Natural killer cell (primary cell): ENCODE results near the gene PLD4. TPM values are rescaled to one million over a fixed set of nuclear protein-coding genes. Genes with fewer than 3 reads are reported as not detected.

Experiments
- ATAC-seq, 3 donors: fragments of 150-1000 bp in 2 of 3; fragments of 200-7000 bp in 1 of 3; cut with Tn5 transposase; 1 replicate in 1 of 3; 2 replicates in 2 of 3; pipeline ENCODE4 v1.10.0; 2021; ENCODE audit warnings: mild to moderate bottlenecking in 2 of 3, moderate library complexity in 2 of 3
- DNase-seq, 2 donors: peaks; one replicate each; pipeline versions ENCODE4 v3.0.0 to v3.0.0-alpha.2; 2013 to 2021; ENCODE audit warnings: mixed read lengths in 1 of 2
- H3K27ac ChIP-seq: one replicate; pipeline ENCODE4 v1.5.1; 2013; ENCODE audit warnings: mild to moderate bottlenecking, low read length
- H3K27me3 ChIP-seq: one replicate; pipeline ENCODE4 v1.6.1; 2013; ENCODE audit warnings: low read length; ENCODE audit not compliant: control insufficient read depth, insufficient read depth
- H3K36me3 ChIP-seq: one replicate; pipeline ENCODE4 v1.6.1; 2013; ENCODE audit warnings: low read length; ENCODE audit not compliant: control insufficient read depth, insufficient read depth
- H3K4me1 ChIP-seq: one replicate; pipeline ENCODE4 v1.6.1; 2013; ENCODE audit warnings: low read length; ENCODE audit not compliant: control insufficient read depth, insufficient read depth
- H3K4me3 ChIP-seq: one replicate; pipeline ENCODE4 v1.5.1; 2013; ENCODE audit warnings: low read length
- H3K9me3 ChIP-seq: one replicate; pipeline ENCODE4 v1.6.1; 2013; ENCODE audit warnings: low read length; ENCODE audit not compliant: control insufficient read depth, insufficient read depth
- H3K27ac Mint-ChIP-seq, 2 donors: one replicate each; pipeline ENCODE4 v1.8.0; 2022; ENCODE audit warnings: mild to moderate bottlenecking in 2 of 2, mixed read lengths in 2 of 2, moderate library complexity in 1 of 2
- H3K27me3 Mint-ChIP-seq, 2 donors: one replicate each; pipeline ENCODE4 v1.8.0; 2022; ENCODE audit warnings: low read depth in 2 of 2, mixed read lengths in 2 of 2
- H3K36me3 Mint-ChIP-seq: one replicate; pipeline ENCODE4 v1.8.0; 2022; ENCODE audit warnings: mixed read lengths
- H3K4me1 Mint-ChIP-seq, 2 donors: one replicate each; pipeline ENCODE4 v1.8.0; 2022; ENCODE audit warnings: mixed read lengths in 2 of 2
- H3K4me3 Mint-ChIP-seq: one replicate; pipeline ENCODE4 v1.8.0; 2022; ENCODE audit warnings: mild to moderate bottlenecking, moderate library complexity, mixed read lengths
- H3K9me3 Mint-ChIP-seq, 2 donors: one replicate each; pipeline ENCODE4 v1.8.0; 2022; ENCODE audit warnings: mixed read lengths in 2 of 2
- CTCF ChIP-seq: fragments of 200-600 bp; IDR thresholded peaks from one replicate; pipeline ENCODE4 v1.8.0; 2022; ENCODE audit warnings: antibody characterized with exemption
- WGBS: methylation state at CpG from one replicate; pipeline ENCODE4 v1.1.7; 2013; ENCODE audit warnings: missing lambda C conversion rate; ENCODE audit not compliant: insufficient coverage; 5-methylcytosine and 5-hydroxymethylcytosine counted together
- intact Hi-C: fragments of 100-400 bp; cut with micrococcal nuclease; formaldehyde crosslinking; loops from one replicate; pipeline ENCODE4 v1.14.2; 2022
- total RNA-seq, 4 donors: library from RNA; stranded (reverse); fragments of 120-200 nt in 1 of 4; gene quantifications; one replicate each; pipeline versions ENCODE4 v1.2.3 to v1.2.4, GENCODE V29; 2013 to 2022

PLD4 gene
- total RNA-seq, 3 donors from 2014 or later (not counting 1 experiment from before 2014, with no cell fraction given) = 1.7 to 7.2 (median 2.9) TPM

DNA sequence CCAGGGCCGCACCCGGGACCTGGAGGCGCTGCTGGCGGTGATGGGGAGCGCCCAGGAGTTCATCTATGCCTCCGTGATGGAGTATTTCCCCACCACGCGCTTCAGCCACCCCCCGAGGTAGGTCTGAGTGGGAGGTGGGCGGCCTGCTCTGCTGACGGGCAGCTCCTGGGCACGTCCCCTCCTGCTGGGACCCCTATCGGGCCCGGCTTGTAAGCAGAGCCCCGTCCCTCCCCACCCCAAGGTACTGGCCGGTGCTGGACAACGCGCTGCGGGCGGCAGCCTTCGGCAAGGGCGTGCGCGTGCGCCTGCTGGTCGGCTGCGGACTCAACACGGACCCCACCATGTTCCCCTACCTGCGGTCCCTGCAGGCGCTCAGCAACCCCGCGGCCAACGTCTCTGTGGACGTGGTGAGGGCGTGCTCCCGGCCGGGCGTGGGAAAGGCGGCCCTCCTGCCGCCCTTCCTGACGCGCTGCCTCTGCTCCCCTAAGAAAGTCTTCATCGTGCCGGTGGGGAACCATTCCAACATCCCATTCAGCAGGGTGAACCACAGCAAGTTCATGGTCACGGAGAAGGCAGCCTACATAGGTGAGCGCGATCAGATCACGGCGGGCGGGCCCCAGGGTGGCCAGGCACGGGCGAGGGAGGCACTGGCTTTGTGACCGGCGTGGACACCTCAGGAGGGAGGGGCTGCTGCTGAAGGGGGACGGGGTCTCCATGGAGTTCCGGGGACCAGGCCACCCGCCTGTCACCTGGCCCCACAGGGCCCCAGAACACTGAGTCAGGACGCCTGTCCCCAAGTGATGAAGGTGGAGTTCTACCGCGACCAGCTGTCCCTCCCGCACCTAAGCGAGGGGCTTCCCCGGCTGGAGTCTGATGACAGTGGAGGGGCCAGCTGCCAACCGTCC is 7.3 kb downstream of the PLD4 start:
- peak overlapping the region; percentile 67 for H3K4me3 Mint-ChIP-seq
- no peak for TF ChIP-seq CTCF
- peaks cover 5% of the 10 kb centered on the region for H3K27me3 ChIP-seq
- no peak overlapping the region for H3K4me3 ChIP-seq
- no peaks in the 10 kb centered on the region for H3K36me3 ChIP-seq
- no peak for DNase-seq
- peaks cover 0 to 5% of the 10 kb centered on the region in 2 donors for H3K4me1 Mint-ChIP-seq
- no peaks in the 10 kb centered on the region for H3K9me3 ChIP-seq
- H3K27me3 Mint-ChIP-seq = peaks cover 0 to 9% of the 10 kb centered on the region in 2 donors
- no peaks in the 10 kb centered on the region for H3K36me3 Mint-ChIP-seq
- no peak overlapping the region for H3K27ac ChIP-seq
- H3K4me1 ChIP-seq = peaks cover 22% of the 10 kb centered on the region
- 95% methylated on average over 64 of the region's 64 CpGs for WGBS
- intact Hi-C loops = loop anchor here (2.0 kb wide), 1 partner anchor 113 kb away; no protein-coding TSS in a partner anchor
- H3K9me3 Mint-ChIP-seq = no peaks in the 10 kb centered on the region
- no peak for ATAC-seq
- no peak overlapping the region for H3K27ac Mint-ChIP-seq

GRCh38 chr14:104932676-104933631 is 8.3 kb downstream of the PLD4 start:
- no peaks in the 10 kb centered on the region for H3K36me3 ChIP-seq
- H3K4me1 Mint-ChIP-seq = peaks cover 0 to 5% of the 10 kb centered on the region in 2 donors
- peaks cover 12% of the 10 kb centered on the region for H3K4me1 ChIP-seq
- 38% methylated on average over 93 of the region's 100 CpGs for WGBS
- TF ChIP-seq CTCF = peak; percentile 65
- H3K4me3 ChIP-seq = peak overlapping the region; percentile 23
- H3K27me3 Mint-ChIP-seq = peaks cover 9 to 12% of the 10 kb centered on the region in 2 donors
- peak; percentile 81 to 90 for DNase-seq
- peak overlapping the region; percentile 85 for H3K4me3 Mint-ChIP-seq
- peak; percentile 85 to 98 (median 94) for ATAC-seq
- H3K36me3 Mint-ChIP-seq = no peaks in the 10 kb centered on the region
- no peaks in the 10 kb centered on the region for H3K9me3 Mint-ChIP-seq
- H3K27me3 ChIP-seq = peaks cover 5% of the 10 kb centered on the region
- H3K9me3 ChIP-seq = no peaks in the 10 kb centered on the region
- peak overlapping the region in 1 of 2 donors; percentile 59 for H3K27ac Mint-ChIP-seq
- intact Hi-C loops = loop anchor here (2.0 kb wide), 1 partner anchor 112 kb away; no protein-coding TSS in a partner anchor
- no peak overlapping the region for H3K27ac ChIP-seq

DNA sequence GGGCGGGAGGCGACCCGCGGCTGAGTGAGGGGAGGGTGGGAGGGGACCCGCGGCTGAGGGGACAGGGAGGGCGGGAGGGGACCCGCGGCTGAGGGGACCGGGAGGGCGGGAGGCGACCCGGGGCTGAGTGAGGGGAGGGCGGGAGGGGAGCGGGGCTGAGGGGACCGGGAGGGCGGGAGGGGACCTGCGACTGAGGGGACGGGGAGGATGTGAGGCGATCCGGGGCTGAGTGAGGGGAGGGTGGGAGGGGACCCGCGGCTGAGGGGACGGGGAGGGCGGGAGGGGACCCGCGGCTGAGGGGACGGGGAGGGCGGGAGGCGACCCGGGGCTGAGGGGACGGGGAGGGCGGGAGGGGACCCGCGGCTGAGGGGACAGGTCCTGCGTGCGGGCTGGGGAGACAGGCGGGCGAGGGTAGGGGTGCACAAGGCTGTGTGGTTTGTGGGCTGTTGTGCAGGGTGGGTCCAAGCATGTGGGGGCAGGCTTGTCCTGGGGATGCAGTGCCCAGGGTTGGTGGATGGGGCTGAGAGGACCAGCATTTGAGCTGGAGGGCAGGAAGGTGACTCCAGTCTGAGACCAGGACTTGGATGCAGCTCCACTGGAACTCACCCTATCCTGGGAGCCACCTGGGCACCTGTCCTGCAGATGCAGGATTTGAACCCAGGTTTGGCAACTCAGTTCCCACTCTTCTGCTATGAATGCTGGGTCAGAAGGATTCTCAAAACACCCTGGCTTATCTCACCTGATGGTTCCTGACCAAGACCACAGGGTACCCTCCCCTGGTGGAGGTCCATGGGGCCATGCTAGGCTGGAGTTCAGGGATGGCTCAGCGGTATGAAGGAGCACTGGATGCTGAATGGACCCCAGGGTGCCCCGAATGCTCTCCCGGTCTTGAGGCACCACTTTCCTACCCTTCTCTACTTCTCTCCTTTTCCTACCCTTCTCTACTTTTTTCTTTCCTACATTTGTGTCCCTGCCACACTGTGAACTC is 9.4 kb downstream of the PLD4 start:
- no peaks in the 10 kb centered on the region for H3K9me3 Mint-ChIP-seq
- no peak overlapping the region for H3K27ac ChIP-seq
- WGBS = 23% methylated on average over 18 of the region's 42 CpGs
- no peak for TF ChIP-seq CTCF
- intact Hi-C loops = loop anchor here (2.0 kb wide), 1 partner anchor 111 kb away; no protein-coding TSS in a partner anchor
- peaks cover 12% of the 10 kb centered on the region for H3K4me1 ChIP-seq
- H3K9me3 ChIP-seq = no peaks in the 10 kb centered on the region
- no peaks in the 10 kb centered on the region for H3K36me3 ChIP-seq
- peak overlapping the region; percentile 77 for H3K4me3 Mint-ChIP-seq
- peaks cover 12 to 17% of the 10 kb centered on the region in 2 donors for H3K27me3 Mint-ChIP-seq
- peaks cover 0 to 5% of the 10 kb centered on the region in 2 donors for H3K4me1 Mint-ChIP-seq
- peak overlapping the region in 1 of 2 donors; percentile 59 for H3K27ac Mint-ChIP-seq
- H3K27me3 ChIP-seq = peaks cover 5% of the 10 kb centered on the region
- ATAC-seq = no peak
- peak in 1 of 2 donors; percentile 19 for DNase-seq
- no peak overlapping the region for H3K4me3 ChIP-seq
- no peaks in the 10 kb centered on the region for H3K36me3 Mint-ChIP-seq
